ENCODE measurements around the gene SHOX.
A peak's percentile ranks its signal among the peaks of the same experiment; 100 is the strongest.
"Not testable (repeated sequence)": the region's sequence is repeated elsewhere in the genome, so short reads cannot be mapped to it uniquely, and the experiment has no call there.

Gene SHOX

DNA sequence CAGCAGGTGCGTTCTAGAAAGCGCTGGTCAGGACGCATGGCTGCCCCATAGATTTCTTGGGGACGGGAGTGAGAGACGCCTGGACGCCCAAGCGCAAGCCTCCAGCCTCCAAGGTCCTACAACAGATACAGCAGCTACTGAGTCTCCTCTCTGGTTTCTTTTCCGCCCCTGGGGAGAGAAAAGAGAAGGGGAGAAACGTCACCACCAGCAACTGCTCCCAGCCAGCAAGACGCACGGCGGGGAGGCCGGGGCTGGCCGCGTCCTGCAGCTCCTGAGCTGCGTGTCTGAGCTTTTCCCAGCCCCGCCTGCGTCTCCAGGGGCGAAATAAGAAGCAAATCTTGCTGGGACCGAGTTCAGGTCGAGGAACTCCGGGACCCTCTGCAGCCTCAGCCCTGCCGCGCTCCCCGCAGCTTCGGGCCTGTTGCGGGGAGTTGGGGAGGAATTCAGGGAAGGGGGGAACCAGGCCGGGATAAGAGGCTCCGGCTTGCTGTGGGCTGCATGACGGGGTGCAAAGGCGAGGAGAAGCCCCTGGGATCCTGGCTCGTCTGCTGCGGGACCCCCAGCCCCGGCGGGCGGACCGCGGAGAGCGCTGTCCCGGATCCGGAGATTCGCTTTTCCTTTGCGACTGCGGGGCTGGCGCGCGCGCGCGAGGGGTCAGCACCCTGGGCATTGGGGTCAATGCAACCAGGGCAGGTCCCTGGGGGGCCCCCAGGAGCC is 6.8 kb upstream of the SHOX start:
- Histone ChIP-seq H3K36me3 (ENCODE audit: control insufficient read depth, low read depth, low read length) (no peaks in the 10 kb centered on the region), H3K4me3 (ENCODE audit: low read length) (no peak overlapping the region), H3K9me3 (ENCODE audit: control insufficient read depth, low read depth, low read length) (peaks cover 16% of the 10 kb centered on the region), H3K9ac (ENCODE audit: low read length) (no peak overlapping the region), H3K27me3 (ENCODE audit: control insufficient read depth, insufficient read depth, low read length) (peaks cover 98% of the 10 kb centered on the region), H3K27ac (ENCODE audit: low read length) (no peak overlapping the region), H3K4me1 (ENCODE audit: control insufficient read depth, low read depth, low read length) (no peaks in the 10 kb centered on the region)

DNA sequence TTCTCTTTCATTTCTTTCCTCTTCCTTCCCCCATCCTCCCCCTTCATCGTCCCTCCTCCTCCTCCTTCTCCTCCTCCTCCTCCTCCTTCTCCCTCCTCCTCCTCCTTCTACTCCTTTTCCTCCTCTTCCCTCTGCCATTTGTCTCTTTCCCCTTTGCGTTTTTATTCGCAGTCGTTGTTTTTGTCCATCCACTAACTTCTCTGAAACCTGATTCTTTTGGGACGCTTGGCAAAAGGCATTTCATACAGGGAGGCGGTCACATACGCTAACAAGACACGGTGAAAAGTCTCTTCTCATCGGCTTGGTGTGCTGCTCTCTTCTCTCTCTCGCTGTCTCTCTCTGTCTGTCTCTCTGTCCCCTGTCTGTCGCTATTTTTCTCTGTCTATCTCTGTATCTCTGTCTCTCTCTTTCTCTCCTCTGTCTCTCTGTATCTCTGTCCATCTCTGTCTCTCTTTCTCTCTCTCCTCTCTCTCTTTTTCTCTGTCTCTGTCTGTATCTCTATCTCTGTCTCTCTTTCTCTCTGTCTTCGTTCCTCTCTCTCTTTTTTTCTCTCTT is 5.4 kb upstream of the SHOX start:
- H3K27ac ChIP-seq (ENCODE audit: low read length) = no peak overlapping the region
- peaks cover 20% of the 10 kb centered on the region for H3K9me3 ChIP-seq (ENCODE audit: control insufficient read depth, low read depth, low read length)
- no peaks in the 10 kb centered on the region for H3K36me3 ChIP-seq (ENCODE audit: control insufficient read depth, low read depth, low read length)
- H3K4me1 ChIP-seq (ENCODE audit: control insufficient read depth, low read depth, low read length) = no peaks in the 10 kb centered on the region
- peaks cover 98% of the 10 kb centered on the region for H3K27me3 ChIP-seq (ENCODE audit: control insufficient read depth, insufficient read depth, low read length)
- H3K4me3 ChIP-seq (ENCODE audit: low read length) = no peak overlapping the region
- no peak overlapping the region for H3K9ac ChIP-seq (ENCODE audit: low read length)

- H3K4me1 ChIP-seq (ENCODE audit: control insufficient read depth, low read depth, low read length); H3K4me3 ChIP-seq (ENCODE audit: low read length); H3K36me3 ChIP-seq (ENCODE audit: control insufficient read depth, low read depth, low read length); H3K27ac ChIP-seq (ENCODE audit: low read length); H3K9ac ChIP-seq (ENCODE audit: low read length): not testable (repeated sequence)
- H3K9me3 ChIP-seq (ENCODE audit: control insufficient read depth, low read depth, low read length) = peaks cover 20% of the 10 kb centered on the region
- H3K27me3 ChIP-seq (ENCODE audit: control insufficient read depth, insufficient read depth, low read length) = peaks cover 98% of the 10 kb centered on the region
Measured at GRCh38 chrX:626047-626446, 4.5 kb upstream of the SHOX start.

DNA sequence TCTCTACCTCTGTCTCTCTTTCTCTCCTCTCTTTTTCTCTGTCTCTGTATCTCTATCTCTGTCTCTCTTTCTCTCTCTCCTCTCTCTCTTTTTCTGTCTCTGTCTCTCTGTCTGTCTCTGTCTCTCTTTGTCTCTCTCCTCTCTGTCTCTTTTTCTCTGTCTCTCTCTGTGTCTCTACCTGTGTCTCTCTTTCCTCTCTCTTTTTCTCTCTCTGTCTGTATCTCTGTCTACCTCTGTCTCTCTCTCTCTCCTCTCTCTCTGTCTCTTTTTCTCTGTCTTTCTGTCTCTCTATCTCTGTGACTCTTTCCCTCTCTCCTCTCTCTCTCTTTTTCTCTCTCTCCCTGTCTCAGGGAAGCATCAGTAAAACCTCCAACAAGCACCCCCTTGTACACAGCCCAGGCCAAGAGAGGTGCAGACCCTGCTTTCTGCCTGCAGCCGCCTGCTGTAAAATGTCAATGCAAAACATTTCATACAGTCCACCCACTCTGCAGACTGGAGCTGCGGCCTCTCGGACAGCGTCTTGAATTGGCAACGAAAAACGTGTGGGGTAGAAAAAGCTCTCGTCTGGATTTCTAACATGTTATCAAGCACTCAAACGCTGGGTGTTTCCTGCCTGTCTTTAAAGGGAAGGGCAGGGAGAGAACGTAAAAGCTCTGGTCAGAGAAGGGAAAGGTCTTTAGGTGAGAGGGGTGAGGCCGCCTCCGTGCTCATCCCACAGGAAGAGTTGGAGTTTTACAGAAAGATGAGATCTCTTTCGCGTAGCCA is 3.7 kb upstream of the SHOX start:
- Histone ChIP-seq H3K9me3 (ENCODE audit: control insufficient read depth, low read depth, low read length) (peaks cover 20% of the 10 kb centered on the region), H3K27ac (ENCODE audit: low read length) (no peak overlapping the region), H3K4me3 (ENCODE audit: low read length) (no peak overlapping the region), H3K9ac (ENCODE audit: low read length) (no peak overlapping the region), H3K4me1 (ENCODE audit: control insufficient read depth, low read depth, low read length) (no peaks in the 10 kb centered on the region), H3K36me3 (ENCODE audit: control insufficient read depth, low read depth, low read length) (no peaks in the 10 kb centered on the region), H3K27me3 (ENCODE audit: control insufficient read depth, insufficient read depth, low read length) (peaks cover 98% of the 10 kb centered on the region)

- no peaks in the 10 kb centered on the region for H3K36me3 ChIP-seq (ENCODE audit: control insufficient read depth, low read depth, low read length)
- H3K4me3 ChIP-seq (ENCODE audit: low read length) = no peak overlapping the region
- H3K27me3 ChIP-seq (ENCODE audit: control insufficient read depth, insufficient read depth, low read length) = peaks cover 98% of the 10 kb centered on the region
- H3K27ac ChIP-seq (ENCODE audit: low read length) = no peak overlapping the region
- no peak overlapping the region for H3K9ac ChIP-seq (ENCODE audit: low read length)
- H3K9me3 ChIP-seq (ENCODE audit: control insufficient read depth, low read depth, low read length) = peaks cover 20% of the 10 kb centered on the region
- no peaks in the 10 kb centered on the region for H3K4me1 ChIP-seq (ENCODE audit: control insufficient read depth, low read depth, low read length)
Measured at GRCh38 chrX:627510-627981, 3.0 kb upstream of the SHOX start.

DNA sequence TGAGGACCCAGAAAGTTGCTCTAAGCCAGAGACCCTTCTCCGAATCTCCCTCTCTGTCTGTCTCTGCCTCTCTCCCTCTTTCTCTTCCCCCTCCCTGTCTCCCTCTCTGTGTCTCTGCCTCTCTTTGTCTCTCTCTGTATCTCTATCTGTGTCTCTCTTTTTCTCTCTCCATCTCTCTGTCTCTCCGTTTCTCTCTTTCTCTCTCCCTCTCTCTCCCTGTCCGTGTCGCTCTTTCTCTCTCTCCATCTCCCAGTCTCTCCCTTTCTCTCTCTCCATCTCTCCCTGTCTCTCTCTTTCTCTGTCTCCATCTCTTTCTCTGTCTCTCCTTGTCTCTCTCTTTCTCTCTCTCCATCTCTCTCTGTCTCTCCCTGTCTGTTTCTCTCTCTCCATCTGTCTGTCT is 2.6 kb upstream of the SHOX start:
- peaks cover 20% of the 10 kb centered on the region for H3K9me3 ChIP-seq (ENCODE audit: control insufficient read depth, low read depth, low read length)
- H3K4me3 ChIP-seq (ENCODE audit: low read length) = no peak overlapping the region
- H3K27me3 ChIP-seq (ENCODE audit: control insufficient read depth, insufficient read depth, low read length) = peaks cover 98% of the 10 kb centered on the region
- H3K9ac ChIP-seq (ENCODE audit: low read length) = no peak overlapping the region
- H3K4me1 ChIP-seq (ENCODE audit: control insufficient read depth, low read depth, low read length) = no peaks in the 10 kb centered on the region
- no peak overlapping the region for H3K27ac ChIP-seq (ENCODE audit: low read length)
- no peaks in the 10 kb centered on the region for H3K36me3 ChIP-seq (ENCODE audit: control insufficient read depth, low read depth, low read length)

- Histone ChIP-seq H3K4me3 (ENCODE audit: low read length) (no peak overlapping the region), H3K27ac (ENCODE audit: low read length) (no peak overlapping the region), H3K27me3 (ENCODE audit: control insufficient read depth, insufficient read depth, low read length) (peaks cover 98% of the 10 kb centered on the region), H3K9ac (ENCODE audit: low read length) (no peak overlapping the region), H3K9me3 (ENCODE audit: control insufficient read depth, low read depth, low read length) (peaks cover 20% of the 10 kb centered on the region), H3K36me3 (ENCODE audit: control insufficient read depth, low read depth, low read length) (no peaks in the 10 kb centered on the region), H3K4me1 (ENCODE audit: control insufficient read depth, low read depth, low read length) (no peaks in the 10 kb centered on the region)
Measured at GRCh38 chrX:629230-630006, 1.2 kb upstream of the SHOX start.

GRCh38 chrX:630007-630611 is 482 bp upstream of the SHOX start:
- Histone ChIP-seq H3K27me3 (ENCODE audit: control insufficient read depth, insufficient read depth, low read length) (peaks cover 98% of the 10 kb centered on the region), H3K9ac (ENCODE audit: low read length) (no peak overlapping the region), H3K36me3 (ENCODE audit: control insufficient read depth, low read depth, low read length) (no peaks in the 10 kb centered on the region), H3K9me3 (ENCODE audit: control insufficient read depth, low read depth, low read length) (peaks cover 19% of the 10 kb centered on the region), H3K27ac (ENCODE audit: low read length) (no peak overlapping the region), H3K4me3 (ENCODE audit: low read length) (peak overlapping the region; percentile 35), H3K4me1 (ENCODE audit: control insufficient read depth, low read depth, low read length) (no peaks in the 10 kb centered on the region)

DNA sequence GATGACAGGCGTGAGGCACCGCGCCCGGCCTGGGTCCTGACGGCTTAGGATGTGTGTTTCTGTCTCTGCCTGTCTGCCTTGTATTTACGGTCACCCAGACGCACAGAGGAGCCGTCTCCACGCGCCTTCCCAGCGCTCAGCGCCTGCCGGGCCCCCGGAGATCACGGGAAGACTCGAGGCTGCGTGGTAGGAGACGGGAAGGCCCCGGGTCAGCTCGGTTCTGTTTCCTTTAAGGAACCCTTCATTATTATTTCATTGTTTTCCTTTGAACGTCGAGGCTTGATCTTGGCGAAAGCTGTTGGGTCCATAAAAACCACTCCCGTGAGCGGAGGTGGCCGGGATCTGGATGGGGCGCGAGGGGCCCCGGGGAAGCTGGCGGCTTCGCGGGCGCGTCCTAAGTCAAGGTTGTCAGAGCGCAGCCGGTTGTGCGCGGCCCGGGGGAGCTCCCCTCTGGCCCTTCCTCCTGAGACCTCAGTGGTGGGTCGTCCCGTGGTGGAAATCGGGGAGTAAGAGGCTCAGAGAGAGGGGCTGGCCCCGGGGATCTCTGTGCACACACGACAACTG is 1.3 kb downstream of the SHOX start:
- Histone ChIP-seq H3K9me3 (ENCODE audit: control insufficient read depth, low read depth, low read length) (peaks cover 10% of the 10 kb centered on the region), H3K36me3 (ENCODE audit: control insufficient read depth, low read depth, low read length) (no peaks in the 10 kb centered on the region), H3K4me1 (ENCODE audit: control insufficient read depth, low read depth, low read length) (no peaks in the 10 kb centered on the region), H3K27me3 (ENCODE audit: control insufficient read depth, insufficient read depth, low read length) (peaks cover 95% of the 10 kb centered on the region), H3K27ac (ENCODE audit: low read length) (no peak overlapping the region), H3K9ac (ENCODE audit: low read length) (no peak overlapping the region), H3K4me3 (ENCODE audit: low read length) (no peak overlapping the region)

DNA sequence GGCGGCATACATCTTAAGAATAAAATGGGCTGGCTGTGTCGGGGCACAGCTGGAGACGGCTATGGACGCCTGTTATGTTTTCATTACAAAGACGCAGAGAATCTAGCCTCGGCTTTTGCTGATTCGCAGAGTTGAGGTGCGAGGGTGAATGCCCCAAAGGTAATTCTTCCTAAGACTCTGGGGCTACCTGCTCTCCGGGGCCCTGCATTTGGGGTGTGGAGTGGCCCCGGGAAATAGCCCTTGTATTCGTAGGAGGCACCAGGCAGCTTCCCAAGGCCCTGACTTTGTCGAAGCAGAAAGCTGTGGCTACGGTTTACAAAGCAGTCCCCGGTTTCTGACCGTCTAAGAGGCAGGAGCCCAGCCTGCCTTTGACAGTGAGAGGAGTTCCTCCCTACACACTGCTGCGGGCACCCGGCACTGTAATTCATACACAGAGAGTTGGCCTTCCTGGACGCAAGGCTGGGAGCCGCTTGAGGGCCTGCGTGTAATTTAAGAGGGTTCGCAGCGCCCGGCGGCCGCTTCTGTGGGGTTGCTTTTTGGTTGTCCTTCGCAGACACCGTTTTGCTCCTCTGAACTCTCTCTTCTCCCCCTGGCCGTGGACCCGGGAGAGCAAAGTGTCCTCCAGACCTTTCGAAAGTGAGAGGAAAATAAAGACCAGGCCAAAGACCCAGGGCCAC is 1.9 kb downstream of the SHOX start:
- Histone ChIP-seq H3K27me3 (ENCODE audit: control insufficient read depth, insufficient read depth, low read length) (peaks cover 95% of the 10 kb centered on the region), H3K4me3 (ENCODE audit: low read length) (no peak overlapping the region)

More for the DNA sequence above, 1.9 kb downstream of the SHOX start:
- Histone ChIP-seq H3K9me3 (ENCODE audit: control insufficient read depth, low read depth, low read length) (peaks cover 5% of the 10 kb centered on the region), H3K27ac (ENCODE audit: low read length) (no peak overlapping the region), H3K4me1 (ENCODE audit: control insufficient read depth, low read depth, low read length) (no peaks in the 10 kb centered on the region), H3K9ac (ENCODE audit: low read length) (no peak overlapping the region), H3K36me3 (ENCODE audit: control insufficient read depth, low read depth, low read length) (no peaks in the 10 kb centered on the region)

All from iPS-18a (cell line).